COLO668 (cell line): ENCODE results near the gene PDIA3.
"Not testable (repeated sequence)": the region's sequence is repeated elsewhere in the genome, so short reads cannot be mapped to it uniquely, and the experiment has no call there.

Source experiments
- DNase-seq: peaks from one replicate; lab custom pipeline; 2025; ENCODE audit not compliant: unreplicated experiment; lab: John Stamatoyannopoulos, UW

Gene PDIA3

DNA sequence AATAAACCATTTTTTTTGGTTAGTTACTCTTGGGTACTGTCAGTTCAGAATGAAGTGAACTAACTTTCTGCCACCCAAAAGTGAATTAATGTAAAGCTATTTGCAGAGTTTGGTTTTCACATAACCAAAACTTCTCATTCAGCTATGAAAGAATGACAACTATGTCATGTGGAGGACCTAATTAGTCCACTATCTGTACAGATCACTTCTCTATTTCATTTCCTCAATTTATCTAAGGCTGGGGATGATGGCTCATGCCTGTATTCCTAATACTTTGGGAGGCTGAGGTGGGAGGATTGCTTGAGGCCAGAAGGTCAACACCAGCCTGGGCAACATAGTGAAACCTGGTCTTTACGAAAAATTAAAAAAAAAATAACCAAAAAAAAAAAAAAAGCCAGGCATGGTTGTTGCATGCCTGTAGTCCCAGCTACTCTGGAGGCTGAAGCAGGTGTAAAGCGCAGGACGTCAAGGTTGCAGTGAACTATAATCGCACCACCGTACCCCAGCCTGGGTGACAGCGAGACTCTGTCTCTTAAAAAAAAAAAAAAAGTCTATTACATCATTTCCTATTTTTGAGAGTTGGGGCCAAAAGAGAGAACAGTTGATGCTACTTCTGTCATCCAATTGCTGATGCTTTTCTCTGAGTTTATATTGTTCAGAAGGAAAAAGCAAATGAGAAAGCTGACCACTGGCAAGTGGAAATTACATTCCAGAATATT is 62.9 kb downstream of the PDIA3 start:
- no peak for DNase-seq

GRCh38 chr15:43815064-43815463 is 68.8 kb downstream of the PDIA3 start:
- DNase-seq = not testable (repeated sequence)

GRCh38 chr15:43821505-43821904 is 75.3 kb downstream of the PDIA3 start:
- DNase-seq = no peak
